ENCODE data around the gene SLC47A1. TPM values are rescaled to one million over a fixed set of nuclear protein-coding genes. Genes with fewer than 3 reads are reported as not detected.
"Not testable (repeated sequence)": the region's sequence is repeated elsewhere in the genome, so short reads cannot be mapped to it uniquely, and the experiment has no call there.

SLC47A1 gene
- total RNA-seq, 1 donor from 2014 or later = 1.7 TPM

GRCh38 chr17:19554393-19554792 is 20.7 kb downstream of the SLC47A1 start:
- DNase-seq (ENCODE audit: low read depth in 2 of 2) = no peak

GRCh38 chr17:19555746-19556145 is 22.1 kb downstream of the SLC47A1 start:
- no peak for DNase-seq (ENCODE audit: low read depth in 2 of 2)

- no peak for DNase-seq (ENCODE audit: low read depth in 2 of 2)
Measured at GRCh38 chr17:19558946-19559345, 25.3 kb downstream of the SLC47A1 start.

GRCh38 chr17:19561697-19562318 is 28.2 kb downstream of the SLC47A1 start:
- DNase-seq (ENCODE audit: low read depth in 2 of 2) = no peak

- DNase-seq (ENCODE audit: low read depth in 2 of 2) = no peak
Measured at GRCh38 chr17:19565817-19566575, 32.3 kb downstream of the SLC47A1 start.

- no peak for DNase-seq (ENCODE audit: low read depth in 2 of 2)
Measured at GRCh38 chr17:19567216-19568015, 33.8 kb downstream of the SLC47A1 start.

- no peak for DNase-seq (ENCODE audit: low read depth in 2 of 2)
Measured at GRCh38 chr17:19568016-19568350, 34.3 kb downstream of the SLC47A1 start.

GRCh38 chr17:19569785-19570543 is 36.3 kb downstream of the SLC47A1 start:
- no peak for DNase-seq (ENCODE audit: low read depth in 2 of 2)

GRCh38 chr17:19570544-19571062 is 36.9 kb downstream of the SLC47A1 start:
- DNase-seq (ENCODE audit: low read depth in 2 of 2) = no peak

- no peak for DNase-seq (ENCODE audit: low read depth in 2 of 2)
Measured at GRCh38 chr17:19573075-19573474, 39.4 kb downstream of the SLC47A1 start.

GRCh38 chr17:19574956-19575355 is 41.3 kb downstream of the SLC47A1 start:
- DNase-seq (ENCODE audit: low read depth in 2 of 2) = no peak

- no peak for DNase-seq (ENCODE audit: low read depth in 2 of 2)
Measured at GRCh38 chr17:19578545-19578944, 44.9 kb downstream of the SLC47A1 start.

GRCh38 chr17:19579192-19579761 is 45.6 kb downstream of the SLC47A1 start:
- no peak for DNase-seq (ENCODE audit: low read depth in 2 of 2)

- DNase-seq (ENCODE audit: low read depth in 2 of 2) = peak in 1 of 2 donors; percentile 5
Measured at GRCh38 chr17:19579867-19580565, 46.4 kb downstream of the SLC47A1 start.

- DNase-seq (ENCODE audit: low read depth in 2 of 2) = not testable (repeated sequence)
Measured at GRCh38 chr17:19580566-19580920, 46.9 kb downstream of the SLC47A1 start.

GRCh38 chr17:19582152-19582551 is 48.5 kb downstream of the SLC47A1 start:
- DNase-seq (ENCODE audit: low read depth in 2 of 2) = not testable (repeated sequence)

- DNase-seq (ENCODE audit: low read depth in 2 of 2) = no peak
Measured at GRCh38 chr17:19583871-19584270, 50.2 kb downstream of the SLC47A1 start.

- no peak for DNase-seq (ENCODE audit: low read depth in 2 of 2)
Measured at GRCh38 chr17:19590451-19590850, 56.8 kb downstream of the SLC47A1 start.

GRCh38 chr17:19590912-19591551 is 57.4 kb downstream of the SLC47A1 start:
- no peak for DNase-seq (ENCODE audit: low read depth in 2 of 2)

- DNase-seq (ENCODE audit: low read depth in 2 of 2) = no peak
Measured at GRCh38 chr17:19592316-19592715, 58.7 kb downstream of the SLC47A1 start.

Measured in dermis microvascular lymphatic vessel endothelial cell (primary cell).